VCaP (cell line): Measurements from ENCODE around the gene MLKL.

ENCODE experiments used
- H3K27ac ChIP-seq: fragments of 450-650 bp; 2 replicates; pipeline ENCODE4 v1.5.1; 2017
- TF ChIP-seq, protein P1 (sequence below): fragments of 450-650 bp; conservative IDR thresholded peaks from 2 replicates; pipeline ENCODE4 v1.5.1; 2017; ENCODE audit warnings: mild to moderate bottlenecking, moderate library complexity

The MLKL gene

GRCh38 chr16:74700438-74701225, at the start of gene MLKL:
TSS of gene MLKL (minus strand) at chr16:74700862. CDS start at chr16:74695757, 5,105 bp downstream.
- H3K27ac ChIP-seq, result peak within 1 kb of the TSS; percentile 67
- TF ChIP-seq, protein P1, sequence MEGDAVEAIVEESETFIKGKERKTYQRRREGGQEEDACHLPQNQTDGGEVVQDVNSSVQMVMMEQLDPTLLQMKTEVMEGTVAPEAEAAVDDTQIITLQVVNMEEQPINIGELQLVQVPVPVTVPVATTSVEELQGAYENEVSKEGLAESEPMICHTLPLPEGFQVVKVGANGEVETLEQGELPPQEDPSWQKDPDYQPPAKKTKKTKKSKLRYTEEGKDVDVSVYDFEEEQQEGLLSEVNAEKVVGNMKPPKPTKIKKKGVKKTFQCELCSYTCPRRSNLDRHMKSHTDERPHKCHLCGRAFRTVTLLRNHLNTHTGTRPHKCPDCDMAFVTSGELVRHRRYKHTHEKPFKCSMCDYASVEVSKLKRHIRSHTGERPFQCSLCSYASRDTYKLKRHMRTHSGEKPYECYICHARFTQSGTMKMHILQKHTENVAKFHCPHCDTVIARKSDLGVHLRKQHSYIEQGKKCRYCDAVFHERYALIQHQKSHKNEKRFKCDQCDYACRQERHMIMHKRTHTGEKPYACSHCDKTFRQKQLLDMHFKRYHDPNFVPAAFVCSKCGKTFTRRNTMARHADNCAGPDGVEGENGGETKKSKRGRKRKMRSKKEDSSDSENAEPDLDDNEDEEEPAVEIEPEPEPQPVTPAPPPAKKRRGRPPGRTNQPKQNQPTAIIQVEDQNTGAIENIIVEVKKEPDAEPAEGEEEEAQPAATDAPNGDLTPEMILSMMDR, result peak; percentile 8; the same call in 1 of the 2 replicates

DNA sequence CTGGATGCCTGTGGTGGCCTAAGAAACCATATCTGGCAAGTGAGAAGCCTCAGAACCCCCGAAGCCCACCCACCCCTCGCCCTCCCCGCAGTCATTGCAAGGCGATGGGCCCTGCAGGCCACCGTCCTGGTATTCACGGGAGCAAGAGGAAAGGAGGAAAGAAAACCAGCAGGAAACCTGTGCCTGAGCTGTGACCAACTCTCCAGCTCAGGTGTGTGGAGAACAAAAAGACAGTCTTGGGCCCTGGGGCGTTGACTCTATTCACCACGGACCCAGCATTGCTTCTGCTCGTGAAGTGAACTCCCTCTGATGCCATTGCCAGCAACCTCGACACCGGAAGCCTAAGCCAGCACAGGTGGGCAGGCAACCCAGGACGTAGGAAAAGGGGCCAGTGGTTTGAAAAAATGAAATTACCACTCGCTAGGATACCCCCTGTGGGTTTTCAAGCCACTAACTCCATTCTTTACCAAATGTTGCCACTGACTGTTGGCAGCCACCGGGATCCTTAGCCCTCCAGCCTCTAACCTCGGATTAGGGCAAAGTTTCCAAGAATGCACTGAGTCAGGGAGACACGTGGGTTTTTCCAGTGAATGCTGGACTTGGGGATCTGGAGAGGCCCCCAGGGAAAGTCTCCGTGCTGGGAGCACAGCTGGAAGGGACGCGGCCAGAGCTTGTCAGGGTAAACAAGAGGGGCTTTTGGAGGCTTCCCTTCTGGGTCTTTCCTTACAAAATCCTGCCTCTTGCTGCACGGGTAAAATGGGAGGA, 48.8 kb upstream of the MLKL start:
- TF ChIP-seq, protein P1, result no peak
- H3K27ac ChIP-seq, result no peak overlapping the region

GRCh38 chr16:74748616-74749026, 48.0 kb upstream of the MLKL start:
- H3K27ac ChIP-seq, result no peak overlapping the region

DNA sequence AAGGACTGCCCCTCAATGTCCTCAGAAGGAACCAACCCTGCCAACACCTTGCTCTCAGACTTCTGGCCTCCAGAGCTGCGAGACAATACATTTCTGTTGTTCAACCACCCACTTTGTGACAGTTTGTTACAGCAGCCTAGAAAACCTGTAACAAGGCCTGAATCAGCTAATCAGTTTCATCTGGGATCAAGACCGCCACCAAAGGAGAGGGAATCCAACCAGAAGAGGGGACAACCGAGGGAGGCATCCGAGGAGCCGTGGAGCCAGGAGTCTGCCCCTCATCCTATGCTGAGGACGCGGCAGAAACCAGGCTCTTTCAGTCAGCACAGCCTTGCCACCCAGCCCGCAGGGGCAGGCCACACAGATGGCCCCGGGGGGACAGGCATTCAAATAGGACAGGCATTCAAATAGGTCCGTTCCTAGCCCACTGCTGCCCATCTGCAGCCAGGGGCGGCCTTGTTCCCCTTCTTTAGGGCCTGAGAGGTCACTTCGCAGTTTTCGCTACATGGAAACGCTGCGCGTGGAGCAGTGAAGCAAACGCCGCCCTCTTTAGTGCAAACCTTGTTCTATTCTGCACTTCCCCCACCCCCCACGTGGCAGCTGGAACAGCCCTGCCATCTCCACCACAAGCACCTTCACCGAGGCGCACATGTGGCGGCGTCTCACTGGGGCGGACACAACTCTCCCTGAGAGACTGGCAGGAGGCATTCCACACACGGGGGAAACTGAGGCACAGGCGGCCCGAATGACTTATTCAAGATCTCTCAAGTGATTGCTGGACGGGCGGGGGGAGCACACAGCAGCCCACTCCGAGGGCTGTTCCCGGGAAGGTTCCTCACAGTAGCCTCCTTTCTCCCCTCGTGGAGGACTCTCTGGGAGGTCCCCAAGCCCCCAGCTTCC, 47.3 kb upstream of the MLKL start:
- TF ChIP-seq, protein P1, result no peak
- no peak overlapping the region for H3K27ac ChIP-seq

More at GRCh38 chr16:74748616-74749026, 48.0 kb upstream of the MLKL start:
- TF ChIP-seq, protein P1, result no peak

DNA sequence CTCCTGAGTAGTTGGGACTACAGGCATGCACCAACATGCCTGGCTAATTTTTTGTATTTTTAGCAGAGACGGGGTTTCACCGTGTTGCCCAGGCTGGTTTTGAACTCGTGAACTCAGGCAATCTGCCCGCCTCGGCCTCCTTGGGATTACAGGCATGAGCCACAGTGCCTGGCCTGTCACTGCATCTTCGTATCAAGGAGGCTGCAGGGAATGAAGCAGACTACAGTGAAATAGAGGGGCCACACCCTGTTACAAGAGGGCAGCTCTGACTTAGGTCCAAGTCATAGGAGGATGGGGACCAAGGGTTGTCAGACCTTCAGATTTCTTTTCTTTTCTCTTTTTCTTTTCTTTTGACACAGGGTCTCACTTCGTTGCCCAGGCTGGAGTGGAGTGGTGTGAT, 45.3 kb upstream of the MLKL start:
- H3K27ac ChIP-seq, result no peak overlapping the region
- TF ChIP-seq, protein P1, result no peak

DNA sequence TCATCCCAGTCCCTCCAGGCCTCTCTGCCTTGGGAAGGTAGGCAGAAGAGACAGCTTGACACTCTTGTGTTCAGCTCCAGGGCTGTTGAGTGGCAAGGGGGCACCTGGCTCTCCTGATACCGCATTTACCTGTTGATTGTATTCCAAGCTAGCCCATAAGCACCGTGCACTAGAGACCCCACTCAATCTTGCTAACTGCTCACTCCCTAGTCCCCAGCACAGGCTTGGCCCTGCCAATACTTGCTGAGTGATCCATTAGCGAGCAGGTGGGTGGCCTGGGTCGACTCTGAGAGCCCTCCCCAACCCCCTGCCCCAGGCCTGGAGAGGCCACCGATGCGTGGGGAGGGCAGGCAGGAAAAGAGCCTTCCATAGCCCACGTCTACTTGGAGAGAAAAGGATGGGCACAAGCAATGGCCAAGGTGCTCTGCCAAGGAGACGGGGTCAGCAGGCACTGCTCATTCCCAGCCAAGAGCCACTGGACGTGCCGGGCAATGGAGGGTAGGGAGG, 44.5 kb upstream of the MLKL start:
- TF ChIP-seq, protein P1, result no peak
- H3K27ac ChIP-seq, result no peak overlapping the region
